HL-60/S4 (cell line): Measurements from ENCODE around the gene TM4SF5.
"Not testable (repeated sequence)": the region's sequence is repeated elsewhere in the genome, so short reads cannot be mapped to it uniquely, and the experiment has no call there.

ENCODE experiments used
- in situ Hi-C: fragments of 300-500 bp; cut with MboI; formaldehyde crosslinking; loops from 2 replicates; pipeline ENCODE4 v1.14.3; 2022; ENCODE audit warnings: low sequenced_read_pairs

The TM4SF5 gene

GRCh38 chr17:4823373-4824089, 51.8 kb downstream of the TM4SF5 start:
- in situ Hi-C loops = no loop called here

GRCh38 chr17:4827399-4827798, 55.7 kb downstream of the TM4SF5 start:
- in situ Hi-C loops = no loop called here

- in situ Hi-C loops = not testable (repeated sequence)
Measured at GRCh38 chr17:4832829-4833177, 61.1 kb downstream of the TM4SF5 start.
